ENCODE results near the gene TBC1D16.

TBC1D16 gene

DNA sequence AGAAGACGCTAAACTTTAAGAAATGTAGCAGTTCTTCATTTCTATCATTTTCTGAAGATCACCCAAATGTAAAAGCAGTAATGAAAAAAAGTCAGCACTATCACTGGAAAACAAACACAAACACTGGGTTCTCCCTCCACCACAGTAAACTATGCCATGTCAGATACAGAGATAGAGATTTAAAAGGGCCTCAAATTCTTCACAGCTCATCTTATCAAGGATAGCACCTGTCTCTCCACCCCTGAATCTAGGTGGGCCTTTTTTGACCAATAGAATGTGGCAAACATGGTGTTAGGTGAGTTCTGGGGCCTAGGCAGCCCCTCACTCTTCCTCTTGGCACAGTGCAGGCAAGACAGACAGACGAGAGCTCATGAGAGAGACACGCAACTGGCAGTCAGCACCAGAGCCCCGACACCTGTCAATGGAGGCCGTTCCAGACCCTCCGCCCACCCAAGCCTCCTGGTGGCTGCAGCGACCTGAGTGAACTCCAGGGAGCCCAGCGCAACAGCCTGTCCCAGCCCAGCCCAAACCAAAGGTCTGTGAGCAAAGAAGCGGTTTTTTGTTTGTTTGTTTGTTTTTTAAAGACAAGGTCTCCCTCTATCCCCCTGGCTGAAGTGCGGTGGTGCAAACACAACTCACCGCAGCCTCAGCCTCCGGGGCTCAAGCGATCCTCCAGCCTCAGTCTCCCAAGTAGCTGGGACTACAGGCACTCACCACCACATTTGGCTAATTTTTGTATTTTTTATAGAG is 79.8 kb downstream of the TBC1D16 start:
- Histone ChIP-seq H3K4me1 (ENCODE audit: control extremely low read depth in 1 of 4, control insufficient read depth in 4 of 4, insufficient read depth in 4 of 4, low read length in 3 of 4) (peaks cover 0 to 6% (median 3%) of the 10 kb centered on the region in 4 experiments), H3K27ac (ENCODE audit: insufficient read depth in 1 of 2, low read depth in 1 of 2, low read length in 2 of 2, poor library complexity in 1 of 2, severe bottlenecking in 2 of 2) (no peak overlapping the region), H3K9me3 (ENCODE audit: control extremely low read depth in 1 of 5, control insufficient read depth in 4 of 5, insufficient read depth in 2 of 5, low read depth in 1 of 5, low read length in 4 of 5) (no peaks in the 10 kb centered on the region), H3K27me3 (replicated peaks in 2 of 5; ENCODE audit: control insufficient read depth in 4 of 5, insufficient read depth in 5 of 5, low read length in 4 of 5) (no peaks in the 10 kb centered on the region), H3K36me3 (ENCODE audit: control insufficient read depth in 4 of 4, insufficient read depth in 4 of 4, low read length in 3 of 4) (no peaks in the 10 kb centered on the region), H3K4me3 (ENCODE audit: control insufficient read depth in 1 of 7, extremely low read depth in 1 of 7, insufficient read depth in 4 of 7, low read depth in 2 of 7, low read length in 6 of 7) (no peak overlapping the region)
- ChIA-PET POLR2A (no interaction called here), CTCF (no interaction called here)
- 96% methylated on average over 7 of the region's 13 CpGs for WGBS (ENCODE audit: insufficient coverage)
- no peak for DNase-seq

DNA sequence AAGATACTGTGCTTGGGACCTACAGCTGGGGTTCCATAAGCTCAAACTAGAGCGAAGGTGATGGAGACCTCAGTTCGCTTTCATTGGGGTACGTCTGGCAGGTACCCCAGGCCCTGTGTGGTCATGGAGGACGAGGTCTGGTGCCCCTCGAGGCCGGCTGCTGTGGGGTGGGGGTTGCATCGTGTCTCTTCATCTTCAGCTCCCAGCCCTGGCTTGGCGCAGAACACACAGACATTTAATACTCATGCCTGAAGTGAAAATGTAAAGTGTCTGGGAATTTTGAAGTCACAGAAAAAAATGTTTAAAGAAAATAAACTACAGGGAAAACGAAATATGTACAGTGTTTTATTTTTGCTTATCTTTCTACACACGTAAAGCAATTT is 80.5 kb downstream of the TBC1D16 start:
- peaks cover 0 to 13% (median 3%) of the 10 kb centered on the region in 4 experiments for H3K4me1 ChIP-seq (ENCODE audit: control extremely low read depth in 1 of 4, control insufficient read depth in 4 of 4, insufficient read depth in 4 of 4, low read length in 3 of 4)
- 98% methylated on average over 5 of the region's 10 CpGs for WGBS (ENCODE audit: insufficient coverage)
- no peaks in the 10 kb centered on the region for H3K9me3 ChIP-seq (ENCODE audit: control extremely low read depth in 1 of 5, control insufficient read depth in 4 of 5, insufficient read depth in 2 of 5, low read depth in 1 of 5, low read length in 4 of 5)
- ChIA-PET CTCF (no interaction called here), POLR2A (no interaction called here)
- H3K27me3 ChIP-seq (replicated peaks in 2 of 5; ENCODE audit: control insufficient read depth in 4 of 5, insufficient read depth in 5 of 5, low read length in 4 of 5) = no peaks in the 10 kb centered on the region
- no peak overlapping the region for H3K27ac ChIP-seq (ENCODE audit: insufficient read depth in 1 of 2, low read depth in 1 of 2, low read length in 2 of 2, poor library complexity in 1 of 2, severe bottlenecking in 2 of 2)
- no peak for DNase-seq
- no peaks in the 10 kb centered on the region for H3K36me3 ChIP-seq (ENCODE audit: control insufficient read depth in 4 of 4, insufficient read depth in 4 of 4, low read length in 3 of 4)
- H3K4me3 ChIP-seq (ENCODE audit: control insufficient read depth in 1 of 7, extremely low read depth in 1 of 7, insufficient read depth in 4 of 7, low read depth in 2 of 7, low read length in 6 of 7) = no peak overlapping the region

DNA sequence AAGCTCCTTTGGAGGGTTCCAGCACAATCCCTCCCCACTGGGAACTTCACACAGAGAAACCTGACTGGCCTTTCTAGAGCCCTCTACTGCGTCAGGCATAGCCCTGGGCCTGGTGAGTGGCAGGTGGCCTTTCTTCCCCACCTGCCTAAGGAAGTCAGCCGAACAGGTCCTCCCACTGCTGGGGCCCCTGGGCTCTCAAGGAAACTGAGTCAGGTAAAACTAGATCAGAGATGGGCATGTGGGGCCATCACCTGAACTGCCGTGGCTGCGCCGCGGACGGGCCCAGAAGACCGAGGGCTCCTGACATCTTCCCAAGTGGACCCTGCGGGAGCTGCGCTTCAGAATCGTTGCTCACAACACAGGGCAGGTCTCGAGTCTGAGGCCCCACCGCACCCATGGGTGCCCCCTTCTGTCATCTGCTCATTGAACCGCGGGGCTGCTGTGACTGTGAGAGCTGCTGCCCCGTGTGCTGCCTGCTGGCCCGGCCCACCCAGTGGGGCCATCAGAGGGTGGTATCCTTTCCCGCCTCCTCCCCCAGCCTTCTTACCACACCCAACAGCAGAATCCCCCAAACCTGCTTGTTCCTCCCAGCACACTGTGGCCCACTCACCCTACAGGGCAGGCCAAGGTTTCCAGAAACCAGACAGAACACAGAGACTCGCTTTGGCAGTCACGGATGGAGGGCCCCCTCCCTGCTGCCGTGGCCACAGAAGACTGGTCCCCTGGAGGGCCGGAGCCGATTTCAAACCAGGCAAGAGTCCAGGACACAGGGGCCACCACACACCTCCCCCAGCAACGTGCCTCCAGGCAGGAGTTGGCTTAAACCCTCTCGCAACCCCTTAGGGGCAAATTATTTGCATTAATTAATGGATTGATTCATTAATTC is 81.1 kb downstream of the TBC1D16 start:
- Histone ChIP-seq H3K36me3 (ENCODE audit: control insufficient read depth in 4 of 4, insufficient read depth in 4 of 4, low read length in 3 of 4) (peaks cover 0 to 5% (median 2%) of the 10 kb centered on the region in 4 experiments), H3K4me3 (ENCODE audit: control insufficient read depth in 1 of 7, extremely low read depth in 1 of 7, insufficient read depth in 4 of 7, low read depth in 2 of 7, low read length in 6 of 7) (no peak overlapping the region), H3K9me3 (ENCODE audit: control extremely low read depth in 1 of 5, control insufficient read depth in 4 of 5, insufficient read depth in 2 of 5, low read depth in 1 of 5, low read length in 4 of 5) (no peaks in the 10 kb centered on the region), H3K27ac (ENCODE audit: insufficient read depth in 1 of 2, low read depth in 1 of 2, low read length in 2 of 2, poor library complexity in 1 of 2, severe bottlenecking in 2 of 2) (no peak overlapping the region), H3K4me1 (ENCODE audit: control extremely low read depth in 1 of 4, control insufficient read depth in 4 of 4, insufficient read depth in 4 of 4, low read length in 3 of 4) (peaks cover 0 to 13% (median 3%) of the 10 kb centered on the region in 4 experiments), H3K27me3 (replicated peaks in 2 of 5; ENCODE audit: control insufficient read depth in 4 of 5, insufficient read depth in 5 of 5, low read length in 4 of 5) (no peaks in the 10 kb centered on the region)
- CTCF ChIA-PET = interaction anchor here (1.3 to 2.2 kb wide), 2 partner anchors 16 to 143 kb away, joined by 4 to 6 read pairs; no protein-coding TSS in a partner anchor
- POLR2A ChIA-PET = no interaction called here
- no peak for DNase-seq
- 93% methylated on average over 21 of the region's 25 CpGs for WGBS (ENCODE audit: insufficient coverage)

DNA sequence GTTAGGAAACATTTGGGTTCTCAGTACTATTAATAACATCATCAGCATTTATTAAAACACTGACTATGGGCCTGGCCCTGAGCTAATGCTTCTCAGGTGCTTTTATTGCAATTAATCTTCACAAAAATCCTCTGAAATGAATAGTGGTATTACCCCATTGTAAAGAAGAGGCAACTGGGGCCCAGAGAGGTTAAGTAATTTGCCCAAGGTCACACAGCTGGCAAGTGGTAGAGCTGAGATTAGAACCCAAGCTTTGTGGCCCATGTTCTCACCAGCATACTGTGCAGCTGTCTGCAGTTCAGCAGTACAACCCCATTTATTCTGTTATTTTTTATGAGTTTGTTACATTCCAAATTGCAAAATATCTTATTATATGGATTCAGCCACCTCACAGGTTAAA is 82.3 kb downstream of the TBC1D16 start:
- DNase-seq = no peak
- H3K27me3 ChIP-seq (replicated peaks in 2 of 5; ENCODE audit: control insufficient read depth in 4 of 5, insufficient read depth in 5 of 5, low read length in 4 of 5) = no peaks in the 10 kb centered on the region
- CTCF ChIA-PET = interaction anchor here (1.2 to 2.2 kb wide), 4 partner anchors 17 to 207 kb away, joined by 4 to 6 read pairs (median 5); no protein-coding TSS in a partner anchor
- no peak overlapping the region for H3K4me3 ChIP-seq (ENCODE audit: control insufficient read depth in 1 of 7, extremely low read depth in 1 of 7, insufficient read depth in 4 of 7, low read depth in 2 of 7, low read length in 6 of 7)
- H3K9me3 ChIP-seq (ENCODE audit: control extremely low read depth in 1 of 5, control insufficient read depth in 4 of 5, insufficient read depth in 2 of 5, low read depth in 1 of 5, low read length in 4 of 5) = no peaks in the 10 kb centered on the region
- H3K4me1 ChIP-seq (ENCODE audit: control extremely low read depth in 1 of 4, control insufficient read depth in 4 of 4, insufficient read depth in 4 of 4, low read length in 3 of 4) = peaks cover 0 to 13% (median 3%) of the 10 kb centered on the region in 4 experiments
- no peak overlapping the region for H3K27ac ChIP-seq (ENCODE audit: insufficient read depth in 1 of 2, low read depth in 1 of 2, low read length in 2 of 2, poor library complexity in 1 of 2, severe bottlenecking in 2 of 2)
- POLR2A ChIA-PET = no interaction called here
- H3K36me3 ChIP-seq (ENCODE audit: control insufficient read depth in 4 of 4, insufficient read depth in 4 of 4, low read length in 3 of 4) = peaks cover 0 to 15% (median 4%) of the 10 kb centered on the region in 4 experiments

DNA sequence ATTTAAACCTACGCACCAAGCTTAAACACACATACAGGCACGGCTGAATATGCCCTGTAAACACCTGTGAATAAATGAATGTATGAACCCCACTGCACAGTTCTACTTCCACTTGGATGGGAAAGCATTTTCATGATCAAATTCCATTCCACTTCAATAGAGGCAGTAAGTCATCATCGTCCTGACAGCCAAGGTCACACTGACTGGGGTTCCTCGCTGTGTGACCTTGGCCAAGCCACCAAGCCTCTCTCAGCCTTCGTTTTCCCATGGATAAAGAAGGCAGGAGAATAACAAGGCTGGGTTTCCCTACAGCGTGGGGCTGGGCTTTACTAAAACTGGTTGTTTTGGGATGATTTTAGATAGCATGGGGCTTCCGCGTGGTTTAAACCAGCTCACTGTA is 82.8 kb downstream of the TBC1D16 start:
- Histone ChIP-seq H3K4me1 (ENCODE audit: control extremely low read depth in 1 of 4, control insufficient read depth in 4 of 4, insufficient read depth in 4 of 4, low read length in 3 of 4) (peaks cover 0 to 13% (median 3%) of the 10 kb centered on the region in 4 experiments), H3K4me3 (ENCODE audit: control insufficient read depth in 1 of 7, extremely low read depth in 1 of 7, insufficient read depth in 4 of 7, low read depth in 2 of 7, low read length in 6 of 7) (no peak overlapping the region), H3K9me3 (ENCODE audit: control extremely low read depth in 1 of 5, control insufficient read depth in 4 of 5, insufficient read depth in 2 of 5, low read depth in 1 of 5, low read length in 4 of 5) (no peaks in the 10 kb centered on the region), H3K27ac (ENCODE audit: insufficient read depth in 1 of 2, low read depth in 1 of 2, low read length in 2 of 2, poor library complexity in 1 of 2, severe bottlenecking in 2 of 2) (no peak overlapping the region), H3K36me3 (ENCODE audit: control insufficient read depth in 4 of 4, insufficient read depth in 4 of 4, low read length in 3 of 4) (peaks cover 0 to 17% (median 4%) of the 10 kb centered on the region in 4 experiments), H3K27me3 (replicated peaks in 2 of 5; ENCODE audit: control insufficient read depth in 4 of 5, insufficient read depth in 5 of 5, low read length in 4 of 5) (no peaks in the 10 kb centered on the region)
- ChIA-PET POLR2A (no interaction called here), CTCF (interaction anchor here (1.2 to 2.2 kb wide), 3 partner anchors 18 to 206 kb away, joined by 5 to 6 read pairs (median 5); no protein-coding TSS in a partner anchor)
- WGBS (ENCODE audit: insufficient coverage) = 94% methylated on average over 5 of the region's 8 CpGs
- no peak for DNase-seq

DNA sequence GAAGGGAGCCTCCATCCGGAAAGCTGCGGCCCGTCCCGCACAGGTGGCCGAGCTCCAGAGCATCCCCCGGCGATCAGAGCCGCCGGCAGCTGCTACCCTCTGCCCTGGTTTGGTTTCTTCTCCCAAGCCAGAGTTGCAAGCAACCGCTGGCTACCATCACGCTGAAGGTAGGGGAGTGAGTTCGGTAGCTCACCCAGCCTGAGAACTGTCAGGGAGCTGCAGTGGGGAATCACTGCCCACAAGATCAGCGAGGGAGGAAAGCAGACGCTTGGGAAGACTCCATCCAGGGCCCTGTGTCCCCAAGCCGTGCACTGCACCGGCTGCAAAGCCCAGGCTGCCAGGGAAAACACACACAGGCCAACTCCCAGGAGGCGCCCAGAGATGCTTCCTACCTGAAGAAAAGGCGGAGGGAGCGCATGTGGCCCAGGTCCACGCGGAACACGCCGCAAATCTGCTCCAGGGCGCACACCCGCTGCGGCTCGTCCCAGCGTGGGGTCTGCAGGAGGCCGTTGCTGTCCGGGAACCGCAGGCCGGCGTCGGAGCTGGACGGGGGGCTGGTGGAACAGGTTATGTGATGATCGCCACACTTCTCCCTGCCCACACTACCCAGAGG is 83.3 kb downstream of the TBC1D16 start:
- no peak overlapping the region for H3K27ac ChIP-seq (ENCODE audit: insufficient read depth in 1 of 2, low read depth in 1 of 2, low read length in 2 of 2, poor library complexity in 1 of 2, severe bottlenecking in 2 of 2)
- POLR2A ChIA-PET = no interaction called here
- H3K4me3 ChIP-seq (ENCODE audit: control insufficient read depth in 1 of 7, extremely low read depth in 1 of 7, insufficient read depth in 4 of 7, low read depth in 2 of 7, low read length in 6 of 7) = no peak overlapping the region
- H3K27me3 ChIP-seq (replicated peaks in 2 of 5; ENCODE audit: control insufficient read depth in 4 of 5, insufficient read depth in 5 of 5, low read length in 4 of 5) = no peaks in the 10 kb centered on the region
- DNase-seq = no peak
- no peaks in the 10 kb centered on the region for H3K9me3 ChIP-seq (ENCODE audit: control extremely low read depth in 1 of 5, control insufficient read depth in 4 of 5, insufficient read depth in 2 of 5, low read depth in 1 of 5, low read length in 4 of 5)
- 98% methylated on average over 27 of the region's 36 CpGs for WGBS (ENCODE audit: insufficient coverage)
- H3K4me1 ChIP-seq (ENCODE audit: control extremely low read depth in 1 of 4, control insufficient read depth in 4 of 4, insufficient read depth in 4 of 4, low read length in 3 of 4) = peaks cover 0 to 13% (median 3%) of the 10 kb centered on the region in 4 experiments
- CTCF ChIA-PET = interaction anchor here (1.2 to 2.2 kb wide), 3 partner anchors 13 to 18 kb away, joined by 3 to 6 read pairs (median 5); no protein-coding TSS in a partner anchor
- peaks cover 0 to 17% (median 4%) of the 10 kb centered on the region in 4 experiments for H3K36me3 ChIP-seq (ENCODE audit: control insufficient read depth in 4 of 4, insufficient read depth in 4 of 4, low read length in 3 of 4)
